Measurements from ENCODE around the gene CDC34.

DNA sequence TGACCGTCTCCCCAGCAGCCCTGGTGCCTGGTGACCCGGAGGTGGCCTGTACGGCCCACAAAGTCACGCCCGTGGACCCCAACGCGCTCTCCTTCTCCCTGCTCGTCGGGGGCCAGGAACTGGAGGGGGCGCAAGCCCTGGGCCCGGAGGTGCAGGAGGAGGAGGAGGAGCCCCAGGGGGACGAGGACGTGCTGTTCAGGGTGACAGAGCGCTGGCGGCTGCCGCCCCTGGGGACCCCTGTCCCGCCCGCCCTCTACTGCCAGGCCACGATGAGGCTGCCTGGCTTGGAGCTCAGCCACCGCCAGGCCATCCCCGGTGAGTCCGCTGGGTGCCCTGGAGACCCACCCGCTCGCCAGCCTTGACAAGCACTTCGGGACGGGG is 33.1 kb upstream of the CDC34 start:
- TF ChIP-seq, protein P1, sequence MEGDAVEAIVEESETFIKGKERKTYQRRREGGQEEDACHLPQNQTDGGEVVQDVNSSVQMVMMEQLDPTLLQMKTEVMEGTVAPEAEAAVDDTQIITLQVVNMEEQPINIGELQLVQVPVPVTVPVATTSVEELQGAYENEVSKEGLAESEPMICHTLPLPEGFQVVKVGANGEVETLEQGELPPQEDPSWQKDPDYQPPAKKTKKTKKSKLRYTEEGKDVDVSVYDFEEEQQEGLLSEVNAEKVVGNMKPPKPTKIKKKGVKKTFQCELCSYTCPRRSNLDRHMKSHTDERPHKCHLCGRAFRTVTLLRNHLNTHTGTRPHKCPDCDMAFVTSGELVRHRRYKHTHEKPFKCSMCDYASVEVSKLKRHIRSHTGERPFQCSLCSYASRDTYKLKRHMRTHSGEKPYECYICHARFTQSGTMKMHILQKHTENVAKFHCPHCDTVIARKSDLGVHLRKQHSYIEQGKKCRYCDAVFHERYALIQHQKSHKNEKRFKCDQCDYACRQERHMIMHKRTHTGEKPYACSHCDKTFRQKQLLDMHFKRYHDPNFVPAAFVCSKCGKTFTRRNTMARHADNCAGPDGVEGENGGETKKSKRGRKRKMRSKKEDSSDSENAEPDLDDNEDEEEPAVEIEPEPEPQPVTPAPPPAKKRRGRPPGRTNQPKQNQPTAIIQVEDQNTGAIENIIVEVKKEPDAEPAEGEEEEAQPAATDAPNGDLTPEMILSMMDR (conservative IDR thresholded peaks at IDR 0.05; ENCODE audit: low read depth, low read length), result no peak
- no peak for TF ChIP-seq EZH2 (IDR thresholded peaks at IDR 0.05; ENCODE audit: borderline replicate concordance, low read depth, low read length, poor library complexity, severe bottlenecking)

Measured in A673 (cell line).